Endometrial microvascular endothelial cells (primary cell): ENCODE results near the gene GRK3. TPM values are rescaled to one million over a fixed set of nuclear protein-coding genes. Genes with fewer than 3 reads are reported as not detected.

Source experiments
- in situ Hi-C: cut with HindIII; loops from 2 replicates; pipeline ENCODE4 v1.10.0; 2017; ENCODE audit warnings: low sequenced_read_pairs, low pct_unique_long_range_greater_than_20kb; ENCODE audit errors: inconsistent ontology term
- total RNA-seq: library from RNA; depleted of rRNA; stranded (reverse); fragments of >200 nt; gene quantifications from one replicate; pipeline ENCODE4 v1.2.3, GENCODE V29; 2015; ENCODE audit errors: inconsistent ontology term

GRK3 gene
- total RNA-seq, 1 donor from 2014 or later = 0.46 TPM

- in situ Hi-C loops = no loop called here
Observed at GRCh38 chr22:25645266-25645665, 80.8 kb downstream of the GRK3 start.

GRCh38 chr22:25645964-25646363, 81.5 kb downstream of the GRK3 start:
- in situ Hi-C loops = no loop called here

- in situ Hi-C loops = no loop called here
Observed at GRCh38 chr22:25650833-25651232, 86.4 kb downstream of the GRK3 start.

- in situ Hi-C loops = no loop called here
Observed at GRCh38 chr22:25651332-25652085, 87.0 kb downstream of the GRK3 start.

GRCh38 chr22:25654676-25655075, 90.2 kb downstream of the GRK3 start:
- in situ Hi-C loops = no loop called here

GRCh38 chr22:25655371-25655935, 91.0 kb downstream of the GRK3 start:
- in situ Hi-C loops = no loop called here

- in situ Hi-C loops = no loop called here
Observed at GRCh38 chr22:25656724-25657123, 92.2 kb downstream of the GRK3 start.

- in situ Hi-C loops = no loop called here
Observed at GRCh38 chr22:25658633-25659032, 94.2 kb downstream of the GRK3 start.

GRCh38 chr22:25659413-25659812, 94.9 kb downstream of the GRK3 start:
- in situ Hi-C loops = no loop called here

GRCh38 chr22:25660336-25660735, 95.9 kb downstream of the GRK3 start:
- in situ Hi-C loops = no loop called here

GRCh38 chr22:25661073-25661472, 96.6 kb downstream of the GRK3 start:
- in situ Hi-C loops = no loop called here

GRCh38 chr22:25663654-25664053, 99.2 kb downstream of the GRK3 start:
- in situ Hi-C loops = no loop called here

GRCh38 chr22:25666308-25666707, 101.8 kb downstream of the GRK3 start:
- in situ Hi-C loops = no loop called here

GRCh38 chr22:25668437-25668836, 104.0 kb downstream of the GRK3 start:
- in situ Hi-C loops = no loop called here

- in situ Hi-C loops = no loop called here
Observed at GRCh38 chr22:25669253-25670069, 105.0 kb downstream of the GRK3 start.

- in situ Hi-C loops = no loop called here
Observed at GRCh38 chr22:25670070-25670461, 105.6 kb downstream of the GRK3 start.

GRCh38 chr22:25672289-25673084, 108.0 kb downstream of the GRK3 start:
- in situ Hi-C loops = no loop called here

- in situ Hi-C loops = no loop called here
Observed at GRCh38 chr22:25673713-25674112, 109.2 kb downstream of the GRK3 start.

- in situ Hi-C loops = no loop called here
Observed at GRCh38 chr22:25677631-25678030, 113.2 kb downstream of the GRK3 start.
